Cardiac fibroblast (primary cell): Measurements from ENCODE around the gene IQCK.

Experiments
- DNase-seq, 2 donors: peaks; one replicate each; pipeline versions ENCODE4 v3.0.0 to v3.0.0-alpha.2; 2010; ENCODE audit warnings: low read depth in 2 of 2
- H3K4me3 ChIP-seq, 2 donors: replicated peaks in 1 of 2; 1 replicate in 1 of 2; 2 replicates in 1 of 2; pipeline ENCODE4 v1.5.1; 2011; ENCODE audit warnings: low read depth in 2 of 2, low read length in 2 of 2, mild to moderate bottlenecking in 2 of 2, moderate library complexity in 1 of 2
- TF ChIP-seq, protein P1 (sequence below): IDR thresholded peaks from one replicate; pipeline ENCODE4 v1.5.1; 2011; ENCODE audit warnings: low read depth, mild to moderate bottlenecking, low read length, inconsistent platforms

The IQCK gene

DNA sequence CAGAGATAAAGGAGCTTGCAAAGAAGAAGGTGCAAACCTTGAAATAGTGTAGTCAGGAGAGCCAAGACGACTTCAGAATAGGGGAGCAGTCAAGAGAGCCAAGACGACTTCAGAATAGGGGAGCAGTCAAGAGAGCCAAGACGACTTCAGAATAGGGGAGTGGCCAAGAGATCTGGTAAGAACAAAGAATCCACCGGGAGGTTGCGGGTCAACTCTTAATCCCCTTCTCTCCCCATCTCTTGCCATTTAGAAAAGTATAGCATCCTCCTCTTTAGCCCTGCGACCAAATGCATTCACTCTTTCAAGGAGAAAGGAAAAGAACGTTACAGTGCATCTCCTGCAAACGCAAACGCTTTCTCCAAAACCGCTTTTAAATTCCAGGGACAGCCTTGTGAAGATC, 757 bp upstream of the IQCK start:
- peak overlapping the region; percentile 93 to 97 for H3K4me3 ChIP-seq
- no peak for DNase-seq
- TF ChIP-seq, protein P1, sequence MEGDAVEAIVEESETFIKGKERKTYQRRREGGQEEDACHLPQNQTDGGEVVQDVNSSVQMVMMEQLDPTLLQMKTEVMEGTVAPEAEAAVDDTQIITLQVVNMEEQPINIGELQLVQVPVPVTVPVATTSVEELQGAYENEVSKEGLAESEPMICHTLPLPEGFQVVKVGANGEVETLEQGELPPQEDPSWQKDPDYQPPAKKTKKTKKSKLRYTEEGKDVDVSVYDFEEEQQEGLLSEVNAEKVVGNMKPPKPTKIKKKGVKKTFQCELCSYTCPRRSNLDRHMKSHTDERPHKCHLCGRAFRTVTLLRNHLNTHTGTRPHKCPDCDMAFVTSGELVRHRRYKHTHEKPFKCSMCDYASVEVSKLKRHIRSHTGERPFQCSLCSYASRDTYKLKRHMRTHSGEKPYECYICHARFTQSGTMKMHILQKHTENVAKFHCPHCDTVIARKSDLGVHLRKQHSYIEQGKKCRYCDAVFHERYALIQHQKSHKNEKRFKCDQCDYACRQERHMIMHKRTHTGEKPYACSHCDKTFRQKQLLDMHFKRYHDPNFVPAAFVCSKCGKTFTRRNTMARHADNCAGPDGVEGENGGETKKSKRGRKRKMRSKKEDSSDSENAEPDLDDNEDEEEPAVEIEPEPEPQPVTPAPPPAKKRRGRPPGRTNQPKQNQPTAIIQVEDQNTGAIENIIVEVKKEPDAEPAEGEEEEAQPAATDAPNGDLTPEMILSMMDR, result no peak

DNA sequence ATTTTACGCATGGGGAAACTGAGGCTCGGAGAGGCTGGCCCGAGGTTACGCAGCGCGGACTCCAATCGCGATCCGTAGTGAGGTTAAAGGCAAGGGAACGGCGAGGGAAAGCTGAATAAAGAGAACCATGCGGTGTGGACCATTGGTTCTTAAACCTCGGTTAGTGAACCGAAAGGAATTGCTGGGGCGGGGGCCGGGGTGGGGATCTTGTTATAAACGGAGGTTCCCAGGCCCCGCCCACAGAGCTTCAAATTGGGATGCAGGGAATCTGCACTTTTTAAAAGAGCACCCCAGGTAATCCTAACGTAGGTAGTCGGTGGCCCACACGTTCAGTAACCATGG, 524 bp downstream of the IQCK start:
- peak overlapping the region; percentile 93 to 97 for H3K4me3 ChIP-seq
- no peak for DNase-seq
- TF ChIP-seq, protein P1, result no peak

DNA sequence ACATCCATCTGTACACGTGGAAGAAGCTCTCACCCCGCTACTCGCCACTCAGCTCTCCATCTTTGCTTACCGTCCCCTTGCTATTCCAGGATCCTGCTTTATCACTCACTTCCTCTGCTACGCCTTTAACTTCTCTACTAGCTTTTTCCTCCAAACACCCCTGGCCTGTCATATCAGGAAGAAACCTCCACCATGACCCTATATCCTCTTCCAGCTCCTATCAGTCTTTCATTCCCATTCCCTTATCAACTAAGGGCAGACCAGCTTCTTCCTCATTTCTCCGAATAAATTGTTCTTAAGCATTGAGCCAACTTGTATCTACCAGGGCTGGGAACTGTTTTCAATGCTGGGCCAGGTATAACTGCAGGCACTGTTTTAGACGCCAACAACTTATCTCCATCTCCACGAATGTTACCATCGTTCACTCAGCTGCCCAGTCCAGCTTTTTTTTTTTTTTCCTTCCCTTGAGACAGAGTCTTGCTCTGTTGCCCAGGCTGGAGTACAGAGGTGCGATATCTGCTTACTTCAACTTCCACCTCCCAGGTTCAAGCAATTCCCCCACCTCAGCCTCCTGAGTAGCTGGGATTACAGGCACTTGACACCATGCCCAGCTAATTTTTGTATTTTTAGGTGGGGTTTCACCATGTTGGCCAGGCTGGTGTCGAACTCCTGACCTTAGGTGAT, 4.3 kb downstream of the IQCK start:
- TF ChIP-seq, protein P1, result no peak
- DNase-seq, result no peak
- H3K4me3 ChIP-seq, result no peak overlapping the region

DNA sequence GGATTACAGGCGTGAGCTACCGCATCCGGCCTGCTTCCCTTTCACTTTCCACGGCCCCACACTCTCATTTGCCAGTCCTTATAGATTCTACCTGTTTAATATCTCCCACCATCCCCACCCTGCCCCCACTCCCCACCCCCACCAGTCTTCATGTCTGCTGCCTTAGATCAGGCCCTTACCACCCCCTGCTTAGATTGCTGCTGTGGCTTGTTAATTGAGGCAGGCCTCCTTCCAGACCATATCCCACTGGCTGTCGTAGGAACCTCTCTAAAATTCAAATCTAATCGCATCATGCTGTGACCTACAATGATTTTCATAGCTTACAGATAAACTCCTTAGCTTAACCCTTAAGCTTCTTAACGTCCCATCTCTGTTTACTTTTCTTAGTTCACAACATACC, 4.9 kb downstream of the IQCK start:
- TF ChIP-seq, protein P1, result no peak
- no peak overlapping the region for H3K4me3 ChIP-seq
- DNase-seq, result no peak

DNA sequence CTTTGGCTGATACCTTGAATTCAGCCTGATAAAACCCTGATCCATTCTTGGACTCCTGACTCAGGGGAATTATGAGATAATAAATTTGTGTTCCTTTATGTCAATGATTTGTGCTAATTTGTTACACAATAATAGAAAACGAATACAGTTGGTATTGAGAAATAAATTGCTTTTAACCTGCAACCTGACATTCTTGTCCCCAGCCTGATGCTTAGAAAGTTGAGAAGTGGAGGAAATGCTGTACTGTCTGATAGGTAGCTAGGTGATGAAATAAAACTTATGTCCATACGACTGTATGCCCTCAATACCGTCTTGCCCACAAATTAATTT, 10.5 kb downstream of the IQCK start:
- no peak for DNase-seq
- TF ChIP-seq, protein P1, result no peak
- no peak overlapping the region for H3K4me3 ChIP-seq

DNA sequence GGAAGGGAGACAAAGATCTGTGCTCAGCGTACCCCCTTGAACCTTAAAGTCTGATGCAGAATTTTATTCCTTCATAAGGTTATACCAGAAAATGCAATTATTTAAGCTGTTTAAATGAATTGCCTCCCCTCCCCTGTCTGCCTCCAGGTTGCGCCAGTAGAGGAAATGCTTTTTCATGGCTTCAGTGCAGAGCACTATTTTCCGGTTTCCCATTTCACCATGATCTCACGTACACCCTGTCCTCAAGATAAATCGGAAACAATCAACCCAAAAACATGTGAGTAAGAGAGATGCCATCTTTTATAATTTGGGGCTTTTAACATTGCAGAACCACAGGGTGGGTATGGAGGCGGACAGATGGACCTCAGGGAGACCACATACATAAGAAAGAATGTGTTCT, 15.5 kb downstream of the IQCK start:
- TF ChIP-seq, protein P1, result no peak
- no peak for DNase-seq
- H3K4me3 ChIP-seq, result no peak overlapping the region
